Thyroid gland (tissue), 4 donors: Measurements from ENCODE around the gene SP3. TPM values are rescaled to one million over a fixed set of nuclear protein-coding genes. Genes with fewer than 3 reads are reported as not detected.

Experiments
- DNase-seq, 2 donors: peaks; one replicate each; pipeline ENCODE4 v3.0.0-alpha.2; 2019
- H3K27ac ChIP-seq, 3 donors: fragments of 200-600 bp; sonication (generic); 1 replicate in 2 of 3; 2 replicates in 1 of 3; pipeline ENCODE4 v1.5.1; 2016 to 2019; ENCODE audit warnings: mild to moderate bottlenecking in 1 of 3, moderate library complexity in 1 of 3
- H3K27me3 ChIP-seq: fragments of 200-600 bp; sonication (generic); one replicate; pipeline ENCODE4 v1.5.1; 2019
- H3K36me3 ChIP-seq, 2 donors: fragments of 200-600 bp; sonication (generic); one replicate each; pipeline ENCODE4 v1.5.1; 2016 to 2019
- H3K4me1 ChIP-seq, 2 donors: fragments of 200-600 bp; sonication (generic); one replicate each; pipeline ENCODE4 v1.5.1; 2017 to 2019
- H3K4me3 ChIP-seq, 3 donors: fragments of 200-600 bp; sonication (generic); replicated peaks in 1 of 3; 1 replicate in 2 of 3; 2 replicates in 1 of 3; pipeline ENCODE4 v1.5.1; 2016; ENCODE audit warnings: mild to moderate bottlenecking in 1 of 3
- H3K9me3 ChIP-seq: fragments of 200-600 bp; sonication (generic); one replicate; pipeline ENCODE4 v1.5.1; 2017
- POLR2A ChIP-seq, 2 donors: fragments of 450-650 bp; IDR thresholded peaks; one replicate each; pipeline ENCODE4 v1.6.1; 2017; ENCODE audit warnings: antibody characterized with exemption in 2 of 2, mild to moderate bottlenecking in 2 of 2, moderate library complexity in 1 of 2
- WGBS, 2 donors: methylation state at CpG; one replicate each; pipeline ENCODE4 v1.1.5; 2017; 5-methylcytosine and 5-hydroxymethylcytosine counted together
- intact Hi-C: fragments of 100-400 bp; cut with DNase I; formaldehyde crosslinking; loops from one replicate; pipeline ENCODE4 v1.15.1; 2023
- total RNA-seq, 4 donors: library from RNA; depleted of rRNA; stranded (reverse); fragments of >200 nt; gene quantifications; one replicate each; pipeline ENCODE4 v1.2.3, GENCODE V29; 2016
- TF ChIP-seq, protein P1 (sequence below), 6 experiments: fragments of 200-600 bp in 3 of 6; fragments of 450-650 bp in 3 of 6; sonication (generic) in 3 of 6; IDR thresholded peaks; one replicate each; pipeline ENCODE4 v1.5.1; 2016 to 2019; ENCODE audit warnings: antibody characterized with exemption in 6 of 6, mild to moderate bottlenecking in 2 of 6, inconsistent platforms in 1 of 6, moderate library complexity in 1 of 6

Gene SP3
- 100 to 1,000 TPM; 152 to 237 (median 186) TPM for total RNA-seq

- peak within 1 kb of the TSS; percentile 98 to 100 (median 100) for H3K27ac ChIP-seq
- H3K4me3 ChIP-seq, result peak within 1 kb of the TSS; percentile 91 to 99 (median 98)
- H3K36me3 ChIP-seq, result no peaks in the 10 kb centered on the region
- TF ChIP-seq, protein P1, sequence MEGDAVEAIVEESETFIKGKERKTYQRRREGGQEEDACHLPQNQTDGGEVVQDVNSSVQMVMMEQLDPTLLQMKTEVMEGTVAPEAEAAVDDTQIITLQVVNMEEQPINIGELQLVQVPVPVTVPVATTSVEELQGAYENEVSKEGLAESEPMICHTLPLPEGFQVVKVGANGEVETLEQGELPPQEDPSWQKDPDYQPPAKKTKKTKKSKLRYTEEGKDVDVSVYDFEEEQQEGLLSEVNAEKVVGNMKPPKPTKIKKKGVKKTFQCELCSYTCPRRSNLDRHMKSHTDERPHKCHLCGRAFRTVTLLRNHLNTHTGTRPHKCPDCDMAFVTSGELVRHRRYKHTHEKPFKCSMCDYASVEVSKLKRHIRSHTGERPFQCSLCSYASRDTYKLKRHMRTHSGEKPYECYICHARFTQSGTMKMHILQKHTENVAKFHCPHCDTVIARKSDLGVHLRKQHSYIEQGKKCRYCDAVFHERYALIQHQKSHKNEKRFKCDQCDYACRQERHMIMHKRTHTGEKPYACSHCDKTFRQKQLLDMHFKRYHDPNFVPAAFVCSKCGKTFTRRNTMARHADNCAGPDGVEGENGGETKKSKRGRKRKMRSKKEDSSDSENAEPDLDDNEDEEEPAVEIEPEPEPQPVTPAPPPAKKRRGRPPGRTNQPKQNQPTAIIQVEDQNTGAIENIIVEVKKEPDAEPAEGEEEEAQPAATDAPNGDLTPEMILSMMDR (IDR thresholded peaks at IDR 0.05), result peak in 2 of 6 experiments; percentile 17 to 25
- TF ChIP-seq POLR2A (IDR thresholded peaks at IDR 0.05), result peak; percentile 34 to 95
- no peaks in the 10 kb centered on the region for H3K27me3 ChIP-seq
- H3K9me3 ChIP-seq, result no peaks in the 10 kb centered on the region
- WGBS, 2 donors, result 0 to 1% methylated on average over 7 to 19 of the region's 52 CpGs
- intact Hi-C loops, result no loop called here
- peaks cover 10 to 11% of the 10 kb centered on the region in 2 donors for H3K4me1 ChIP-seq
- DNase-seq, result peak; percentile 98 to 99
Measured at GRCh38 chr2:173965372-173966025, at the start of gene SP3. SP3 (minus strand) TSS chr2:173965373; CDS start chr2:173965171, 202 bp downstream.

GRCh38 chr2:174014699-174015070 is 49.5 kb upstream of the SP3 start:
- peaks cover 33 to 41% of the 10 kb centered on the region in 2 donors for H3K4me1 ChIP-seq

DNA sequence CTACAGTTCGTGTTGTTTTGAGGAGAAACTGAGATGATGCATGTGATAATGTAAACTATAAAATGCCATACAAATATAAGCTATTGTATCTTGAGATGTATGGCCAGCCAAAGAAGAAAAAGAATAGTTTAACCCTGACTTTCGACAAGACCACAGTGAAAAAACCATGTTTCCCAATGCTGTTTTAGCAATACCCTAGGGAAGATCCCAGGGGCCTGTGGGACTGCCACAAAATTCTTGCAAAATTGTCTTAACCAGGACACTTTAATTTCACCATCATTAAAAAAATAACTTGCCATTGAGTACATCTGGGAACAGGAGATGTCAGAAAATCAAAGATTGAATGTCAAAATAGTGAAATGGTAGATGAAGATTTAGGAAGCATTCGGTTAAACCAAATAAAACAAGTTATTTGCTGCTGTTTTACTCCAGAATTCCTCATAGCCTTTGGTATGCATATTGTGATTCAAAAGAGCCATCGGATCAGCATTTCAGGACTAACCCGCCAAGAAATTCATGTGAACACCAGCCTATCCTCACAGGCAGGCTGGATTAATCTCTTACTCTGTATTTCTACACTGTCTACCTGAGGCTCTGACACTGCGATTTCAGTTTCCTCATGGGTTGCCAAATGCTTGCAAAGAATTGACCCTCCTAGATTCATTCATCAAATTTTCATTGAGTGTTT is 49.0 kb upstream of the SP3 start:
- peak overlapping the region; percentile 92 to 98 (median 94) for H3K27ac ChIP-seq
- H3K27me3 ChIP-seq, result no peaks in the 10 kb centered on the region
- H3K36me3 ChIP-seq, result no peaks in the 10 kb centered on the region
- intact Hi-C loops, result no loop called here
- no peak for DNase-seq
- H3K4me3 ChIP-seq, result no peak overlapping the region
- no peak for TF ChIP-seq POLR2A (IDR thresholded peaks at IDR 0.05)
- TF ChIP-seq, protein P1 (IDR thresholded peaks at IDR 0.05), result no peak
- H3K4me1 ChIP-seq, result peaks cover 35 to 41% of the 10 kb centered on the region in 2 donors
- no peaks in the 10 kb centered on the region for H3K9me3 ChIP-seq
- WGBS, 2 donors, result 72 to 75% methylated on average over 6 of the region's 6 CpGs

More at GRCh38 chr2:174014699-174015070, 49.5 kb upstream of the SP3 start:
- no peak for DNase-seq
- Histone ChIP-seq H3K36me3 (no peaks in the 10 kb centered on the region), H3K9me3 (no peaks in the 10 kb centered on the region), H3K27ac (peak overlapping the region; percentile 23 to 94 (median 92)), H3K27me3 (no peaks in the 10 kb centered on the region), H3K4me3 (no peak overlapping the region)
- WGBS, 2 donors, result 59 to 63% methylated on average over 2 of the region's 2 CpGs
- TF ChIP-seq POLR2A (IDR thresholded peaks at IDR 0.05), result no peak
- TF ChIP-seq, protein P1 (IDR thresholded peaks at IDR 0.05), result no peak
- intact Hi-C loops, result no loop called here

DNA sequence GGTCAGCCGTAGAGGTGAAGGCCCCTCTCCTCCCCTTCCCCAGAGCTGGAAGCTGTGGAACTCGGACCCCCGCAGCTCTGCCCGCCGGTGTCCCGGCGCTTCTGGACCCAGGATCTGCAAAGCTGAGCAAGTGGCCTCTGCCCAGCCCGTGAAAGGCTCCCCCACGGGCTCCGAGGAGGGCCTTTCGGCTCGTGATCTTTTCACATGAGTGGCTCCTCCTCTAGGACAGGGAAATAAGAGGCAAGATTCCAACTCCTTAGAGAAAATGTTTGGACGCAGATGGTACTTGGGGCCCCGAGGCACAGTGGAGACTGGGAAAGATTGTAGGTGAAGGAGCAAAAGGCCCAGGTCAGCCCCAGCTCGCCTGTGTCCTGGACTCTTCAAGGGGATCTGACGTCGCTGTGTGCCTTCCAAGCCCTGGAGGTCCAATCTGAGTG is 48.2 kb upstream of the SP3 start:
- peaks cover 35 to 41% of the 10 kb centered on the region in 2 donors for H3K4me1 ChIP-seq
- peak; percentile 82 for DNase-seq

More for the DNA sequence above, 48.2 kb upstream of the SP3 start:
- no peaks in the 10 kb centered on the region for H3K27me3 ChIP-seq
- H3K36me3 ChIP-seq, result no peaks in the 10 kb centered on the region
- peak overlapping the region; percentile 92 to 98 (median 94) for H3K27ac ChIP-seq
- 21 to 26% methylated on average over 17 of the region's 17 CpGs for WGBS, 2 donors
- H3K4me3 ChIP-seq, result peak overlapping the region in 2 of 3 donors; percentile 22 to 43
- intact Hi-C loops, result no loop called here
- no peaks in the 10 kb centered on the region for H3K9me3 ChIP-seq
- TF ChIP-seq, protein P1 (IDR thresholded peaks at IDR 0.05), result no peak
- TF ChIP-seq POLR2A (IDR thresholded peaks at IDR 0.05), result peak; percentile 15 to 70
